Fibroblast of mammary gland (primary cell): Measurements from ENCODE around the gene DMBT1.

ENCODE experiments used
- DNase-seq: peaks from one replicate; pipeline ENCODE4 v3.0.0-alpha.2; 2010; ENCODE audit warnings: low read depth
- H3K4me3 ChIP-seq: 2 replicates; pipeline ENCODE4 v1.5.1; 2011; ENCODE audit warnings: low read depth, mild to moderate bottlenecking, low read length, moderate library complexity; ENCODE audit not compliant: control insufficient read depth
- TF ChIP-seq, protein P1 (sequence below): conservative IDR thresholded peaks from 2 replicates; pipeline ENCODE4 v1.5.1; 2011; ENCODE audit warnings: low read depth, low read length, inconsistent platforms; ENCODE audit not compliant: control insufficient read depth, insufficient read depth

The DMBT1 gene

DNA sequence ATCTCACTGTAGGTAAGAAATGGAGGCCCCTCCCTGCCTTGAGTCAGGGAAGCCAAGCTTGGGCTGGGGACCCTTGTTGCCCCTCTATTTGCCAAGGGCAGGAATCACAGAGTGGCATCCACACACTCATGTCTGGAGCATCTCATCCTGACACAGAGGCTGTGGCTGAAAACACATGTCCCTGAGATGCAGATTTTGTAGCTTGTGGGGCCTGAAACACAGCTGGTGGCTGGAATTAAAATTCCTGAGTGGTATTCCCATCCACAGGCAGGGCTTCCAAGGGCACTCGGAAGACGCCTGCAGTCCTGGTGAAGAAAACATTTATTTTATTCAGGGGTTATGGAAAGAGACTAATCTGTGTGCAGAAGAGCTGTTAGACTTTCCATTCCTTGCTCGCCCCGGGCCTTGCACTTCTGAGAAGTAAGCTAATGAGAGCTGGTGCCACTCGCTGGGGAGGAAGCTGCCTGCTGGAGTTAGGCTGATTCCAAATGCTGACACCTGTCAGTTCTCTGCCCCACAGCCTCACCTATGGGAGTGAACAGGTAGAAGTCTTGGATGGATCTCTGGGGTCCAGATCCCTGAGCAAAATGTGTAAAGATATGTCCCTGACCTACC lies 103.1 kb downstream of the DMBT1 start:
- H3K4me3 ChIP-seq = no peak overlapping the region
- no peak for DNase-seq
- TF ChIP-seq, protein P1, sequence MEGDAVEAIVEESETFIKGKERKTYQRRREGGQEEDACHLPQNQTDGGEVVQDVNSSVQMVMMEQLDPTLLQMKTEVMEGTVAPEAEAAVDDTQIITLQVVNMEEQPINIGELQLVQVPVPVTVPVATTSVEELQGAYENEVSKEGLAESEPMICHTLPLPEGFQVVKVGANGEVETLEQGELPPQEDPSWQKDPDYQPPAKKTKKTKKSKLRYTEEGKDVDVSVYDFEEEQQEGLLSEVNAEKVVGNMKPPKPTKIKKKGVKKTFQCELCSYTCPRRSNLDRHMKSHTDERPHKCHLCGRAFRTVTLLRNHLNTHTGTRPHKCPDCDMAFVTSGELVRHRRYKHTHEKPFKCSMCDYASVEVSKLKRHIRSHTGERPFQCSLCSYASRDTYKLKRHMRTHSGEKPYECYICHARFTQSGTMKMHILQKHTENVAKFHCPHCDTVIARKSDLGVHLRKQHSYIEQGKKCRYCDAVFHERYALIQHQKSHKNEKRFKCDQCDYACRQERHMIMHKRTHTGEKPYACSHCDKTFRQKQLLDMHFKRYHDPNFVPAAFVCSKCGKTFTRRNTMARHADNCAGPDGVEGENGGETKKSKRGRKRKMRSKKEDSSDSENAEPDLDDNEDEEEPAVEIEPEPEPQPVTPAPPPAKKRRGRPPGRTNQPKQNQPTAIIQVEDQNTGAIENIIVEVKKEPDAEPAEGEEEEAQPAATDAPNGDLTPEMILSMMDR = no peak

DNA sequence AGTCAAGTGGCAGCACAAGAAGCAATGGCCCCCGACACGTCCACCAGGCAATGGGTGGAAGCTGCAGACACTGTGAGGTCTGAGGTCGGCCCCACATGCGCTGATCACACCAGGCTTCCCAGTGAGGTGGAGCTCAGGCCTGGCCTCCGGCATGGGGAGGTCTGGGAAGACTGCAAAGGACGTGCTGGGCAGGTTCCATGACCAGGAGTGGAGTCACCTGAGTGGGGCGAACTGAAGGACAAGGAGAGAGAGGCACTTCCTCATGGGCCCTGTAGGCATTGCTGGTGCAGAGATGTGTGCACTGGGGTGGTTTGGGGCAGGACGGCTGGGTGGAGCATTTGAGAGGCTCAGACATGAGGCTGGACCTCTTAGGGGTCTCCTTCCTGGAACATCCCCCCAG lies 103.9 kb downstream of the DMBT1 start:
- no peak overlapping the region for H3K4me3 ChIP-seq
- no peak for DNase-seq
- TF ChIP-seq, protein P1 = no peak

DNA sequence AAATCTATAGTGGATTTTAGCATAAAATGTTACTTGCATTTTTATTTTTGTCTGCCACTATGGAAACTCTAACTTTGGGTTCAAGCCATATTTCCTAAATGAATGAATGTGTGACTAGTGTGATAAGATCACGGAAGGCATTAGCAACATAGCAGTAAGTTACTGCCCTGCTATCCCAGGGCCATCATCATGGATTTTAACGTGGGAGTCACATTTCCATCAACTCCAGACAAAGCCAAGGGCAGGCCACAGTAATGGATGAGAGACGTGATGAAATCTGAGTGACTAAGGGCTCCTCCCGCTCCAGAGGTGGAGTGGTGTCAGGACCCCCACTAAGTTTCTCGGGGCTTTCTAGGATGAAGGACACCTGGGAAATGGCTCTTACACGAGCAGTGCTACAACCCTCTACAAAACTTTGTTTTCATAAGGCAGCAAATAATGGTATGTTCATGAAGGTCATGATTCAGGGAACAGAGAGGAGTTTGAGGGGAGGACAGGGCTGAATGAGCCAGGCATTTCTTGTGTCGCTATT lies 104.8 kb downstream of the DMBT1 start:
- H3K4me3 ChIP-seq = no peak overlapping the region
- no peak for DNase-seq
- TF ChIP-seq, protein P1 = no peak

DNA sequence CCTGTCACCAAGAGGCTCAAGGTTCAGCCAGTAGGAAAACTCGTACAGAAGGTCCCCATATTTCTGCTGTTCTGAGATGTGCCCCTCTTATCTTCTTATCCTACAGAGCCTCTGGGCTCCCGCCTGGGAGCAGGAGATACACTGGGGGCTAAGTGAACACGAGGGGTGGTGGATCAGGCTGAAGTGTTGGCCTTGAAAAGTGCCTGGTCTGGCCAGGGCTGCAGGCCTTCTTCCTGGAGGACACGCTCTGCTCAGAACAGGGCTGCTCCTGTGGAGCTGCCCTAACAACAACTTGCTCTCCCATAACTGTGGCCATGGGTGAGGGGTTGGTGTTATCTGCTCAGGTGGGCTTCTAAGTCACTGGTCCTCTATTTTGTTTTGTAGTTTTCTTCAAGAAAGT lies 105.4 kb downstream of the DMBT1 start:
- TF ChIP-seq, protein P1 = no peak
- no peak overlapping the region for H3K4me3 ChIP-seq
- no peak for DNase-seq

DNA sequence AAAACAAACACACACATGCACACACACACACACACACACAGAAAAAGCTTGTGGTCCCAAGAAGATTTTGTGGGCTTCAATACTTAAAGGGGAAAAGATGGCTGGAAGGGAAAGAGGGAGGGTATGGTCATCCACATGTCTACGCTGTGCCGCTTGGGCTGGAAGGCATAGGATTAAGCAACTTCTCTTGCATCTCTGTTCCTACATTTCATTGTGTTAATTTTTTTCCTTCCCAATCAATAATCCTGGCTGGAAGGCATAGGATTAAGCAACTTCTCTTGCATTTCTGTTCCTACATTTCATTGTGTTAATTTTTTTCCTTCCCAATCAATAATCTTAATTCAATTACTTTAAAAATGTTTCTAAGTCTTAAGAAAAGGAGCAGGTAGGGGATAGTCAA lies 108.5 kb downstream of the DMBT1 start:
- DNase-seq = no peak
- H3K4me3 ChIP-seq = no peak overlapping the region
- TF ChIP-seq, protein P1 = no peak

DNA sequence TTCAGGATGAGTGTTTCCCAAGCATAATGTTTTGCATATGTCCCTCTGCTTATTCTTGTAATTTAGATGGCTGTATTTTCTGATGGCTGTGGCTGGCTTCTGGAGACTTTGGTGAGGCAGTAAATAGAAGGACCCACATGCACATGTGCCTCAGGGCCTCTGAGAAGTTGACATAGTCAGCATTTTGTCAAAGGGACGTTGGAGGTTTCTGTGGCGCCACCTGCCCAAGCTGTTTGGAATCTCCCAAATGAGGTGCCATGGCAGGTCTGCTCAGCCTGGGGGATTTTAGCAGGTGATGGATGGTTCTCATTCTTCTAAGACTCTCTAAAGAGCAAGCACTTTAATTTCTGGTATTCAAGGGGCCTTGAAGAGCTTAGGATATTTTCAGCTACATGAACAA lies 109.3 kb downstream of the DMBT1 start:
- no peak overlapping the region for H3K4me3 ChIP-seq
- TF ChIP-seq, protein P1 = no peak
- DNase-seq = no peak

DNA sequence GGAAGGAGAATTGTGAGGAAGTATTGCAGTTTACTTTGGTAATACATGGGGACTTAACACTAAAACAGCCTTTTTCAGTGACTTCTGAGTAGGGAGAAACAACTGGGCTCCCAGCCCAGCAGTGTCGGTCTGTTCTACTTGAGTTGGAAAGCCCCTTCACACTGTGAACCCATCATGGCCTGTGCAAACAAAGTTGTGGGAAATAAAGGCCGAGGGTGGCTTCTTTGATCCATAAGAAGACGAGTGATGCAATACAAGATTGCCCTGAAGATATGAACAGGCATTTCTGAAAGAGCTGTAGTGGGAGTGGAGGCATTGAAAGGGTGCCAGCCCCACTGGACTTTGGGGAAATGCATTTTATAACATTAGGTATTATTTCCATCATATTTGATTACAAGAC lies 110.8 kb downstream of the DMBT1 start:
- TF ChIP-seq, protein P1 = no peak
- no peak overlapping the region for H3K4me3 ChIP-seq
- DNase-seq = no peak
